ENCODE results near the gene CRYAB. TPM values are rescaled to one million over a fixed set of nuclear protein-coding genes. Genes with fewer than 3 reads are reported as not detected.

The CRYAB gene
- total and polyA plus RNA-seq, 2 of the 4 experiments (the other 2 are of a cell fraction) = 6.5 to 19.5 TPM

- no peak overlapping the region for H3K23ac ChIP-seq (ENCODE audit: low read depth, low read length)
- intact Hi-C loops (cut with micrococcal nuclease) (no loop called here), dilution Hi-C loops (cut with HindIII; ENCODE audit: low sequenced_read_pairs, unreplicated experiment) (no loop called here), in situ Hi-C loops (cut with MboI; ENCODE audit: low sequenced_read_pairs) (no loop called here)
- DNase-seq (no peak), ATAC-seq (ENCODE audit: low read depth) (no peak)
- WGBS, 2 experiments (ENCODE audit: extremely low coverage in 2 of 2, insufficient read length in 1 of 2) = 100% methylated on average over 1 of the region's 2 CpGs; no CpG with 5 or more reads in 1 of the 2 experiments
- H3K9ac ChIP-seq (ENCODE audit: low read depth, low read length) = no peak overlapping the region
- H3K27me3 ChIP-seq (ENCODE audit: control insufficient read depth, insufficient read depth, low read length) = no peaks in the 10 kb centered on the region
- no peak overlapping the region for H2BK20ac ChIP-seq (ENCODE audit: low read depth, low read length)
- H2BK5ac ChIP-seq (ENCODE audit: low read depth, low read length, poor library complexity, severe bottlenecking) = no peak overlapping the region
- no peak overlapping the region for H3K14ac ChIP-seq (replicated peaks; ENCODE audit: low read depth, low read length)
- no peak overlapping the region for H2AK5ac ChIP-seq (ENCODE audit: low read depth, low read length)
- no peak overlapping the region for H2AFZ ChIP-seq (replicated peaks; ENCODE audit: low read length, poor library complexity)
- H3K9me1 ChIP-seq (ENCODE audit: insufficient read depth, low read length) = peaks cover 15% of the 10 kb centered on the region
- TF ChIP-seq ELK1 (IDR thresholded peaks at IDR 0.05; ENCODE audit: borderline replicate concordance, low read depth, low read length) (no peak), BHLHE40 (IDR thresholded peaks at IDR 0.05; ENCODE audit: low read depth, low read length) (no peak), CHD1 (IDR thresholded peaks at IDR 0.05; ENCODE audit: low read depth, low read length) (no peak), SMC3 (IDR thresholded peaks at IDR 0.05; ENCODE audit: low read depth, low read length) (no peak), RFX5 (IDR thresholded peaks at IDR 0.05; ENCODE audit: low read depth, low read length) (no peak), RAD21 (IDR thresholded peaks at IDR 0.05; ENCODE audit: low read length) (no peak), MAFK (IDR thresholded peaks at IDR 0.05; ENCODE audit: low read depth, low read length) (no peak), NFE2L2 (IDR thresholded peaks at IDR 0.05; ENCODE audit: low read depth, low read length) (no peak), POLR2A (IDR thresholded peaks at IDR 0.05; ENCODE audit: low read depth, low read length) (no peak), MXI1 (IDR thresholded peaks at IDR 0.05; ENCODE audit: borderline replicate concordance, low read depth, low read length) (no peak), USF2 (IDR thresholded peaks at IDR 0.05; ENCODE audit: low read depth, low read length) (no peak), FOS (IDR thresholded peaks at IDR 0.05; ENCODE audit: low read depth, low read length) (no peak)
- H3K4me1 ChIP-seq (ENCODE audit: control insufficient read depth, insufficient read depth, low read length) = peaks cover 25% of the 10 kb centered on the region
- H4K8ac ChIP-seq (ENCODE audit: low read depth in 2 of 2, low read length in 2 of 2) = no peak overlapping the region
- H2BK15ac ChIP-seq (ENCODE audit: low read depth, low read length) = no peak overlapping the region
- H4K5ac ChIP-seq (ENCODE audit: low read depth, low read length) = no peak overlapping the region
- H3K4me3 ChIP-seq (ENCODE audit: insufficient read depth, low read depth, low read length) = no peak overlapping the region
- no peak overlapping the region for H3K18ac ChIP-seq (ENCODE audit: low read depth, low read length)
- no peak overlapping the region for H3K27ac ChIP-seq (ENCODE audit: insufficient read depth, low read length)
- no peak overlapping the region for H3K4me2 ChIP-seq (ENCODE audit: low read depth, low read length)
- no peak overlapping the region for H4K91ac ChIP-seq (ENCODE audit: insufficient read depth, low read depth, low read length)
- H3K4ac ChIP-seq (ENCODE audit: low read depth, low read length) = no peak overlapping the region
- ChIA-PET POLR2A (ENCODE audit: unreplicated experiment) (interaction anchor here (0.6 kb wide), 1 partner anchor 177 kb away, joined by 7 read pairs; no protein-coding TSS in a partner anchor), CTCF (interaction anchor here (0.7 to 1.1 kb wide), 2 partner anchors 15 to 66 kb away, joined by 3 to 4 read pairs; no protein-coding TSS in a partner anchor)
- BruUV-seq (replicated peaks) = no TSS peak
- H3K36me3 ChIP-seq (ENCODE audit: control insufficient read depth, insufficient read depth, low read length) = no peaks in the 10 kb centered on the region
- H4K20me1 ChIP-seq (ENCODE audit: insufficient read depth, low read length) = no peaks in the 10 kb centered on the region
- H3K79me1 ChIP-seq (ENCODE audit: low read depth in 1 of 2, low read length in 2 of 2) = peaks cover 0 to 6% of the 10 kb centered on the region in 2 experiments; a peak in 2 of 4 replicates
- no peak overlapping the region for H3K56ac ChIP-seq (ENCODE audit: extremely low read depth, insufficient read depth, low read length)
- no peak overlapping the region for H2BK120ac ChIP-seq (ENCODE audit: low read depth, low read length)
- H3K9me3 ChIP-seq (ENCODE audit: control insufficient read depth, insufficient read depth, low read length) = no peaks in the 10 kb centered on the region
- H2AK9ac ChIP-seq (replicated peaks; ENCODE audit: low read depth, low read length, poor library complexity) = no peak overlapping the region
Measured at GRCh38 chr11:111917312-111917711, 5.7 kb upstream of the CRYAB start.
